ACHN (cell line): ENCODE measurements around the gene PPP1R36.
"Not testable (repeated sequence)": the region's sequence is repeated elsewhere in the genome, so short reads cannot be mapped to it uniquely, and the experiment has no call there.

Source experiments
- DNase-seq: peaks from one replicate; pipeline ENCODE4 v3.0.0-alpha.2; 2015
- in situ Hi-C: cut with HindIII; loops from 2 replicates; pipeline ENCODE4 v1.10.0; 2017; ENCODE audit warnings: low sequenced_read_pairs, low pct_ligation_motif_present, low pct_unique_long_range_greater_than_20kb

PPP1R36 gene

DNA sequence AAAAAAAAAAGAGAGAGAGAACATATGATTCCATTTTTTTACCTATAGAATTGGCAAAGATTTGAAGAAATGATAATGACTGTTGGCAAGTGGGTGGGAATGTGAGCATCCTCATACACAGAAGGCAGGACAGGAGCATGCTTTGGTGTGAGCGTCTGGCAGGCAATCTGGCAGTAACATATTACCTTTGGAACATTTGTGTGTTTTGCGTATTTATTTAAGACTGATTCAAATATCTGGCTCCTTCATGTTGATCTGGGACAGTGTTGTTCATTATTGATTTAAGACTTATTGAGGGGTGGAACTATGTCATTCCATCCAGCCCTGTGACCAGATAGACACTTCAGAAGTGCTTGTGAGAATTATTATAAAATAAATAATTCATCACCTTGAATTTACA, 53.1 kb downstream of the PPP1R36 start:
- DNase-seq: no peak
- in situ Hi-C loops: no loop called here

DNA sequence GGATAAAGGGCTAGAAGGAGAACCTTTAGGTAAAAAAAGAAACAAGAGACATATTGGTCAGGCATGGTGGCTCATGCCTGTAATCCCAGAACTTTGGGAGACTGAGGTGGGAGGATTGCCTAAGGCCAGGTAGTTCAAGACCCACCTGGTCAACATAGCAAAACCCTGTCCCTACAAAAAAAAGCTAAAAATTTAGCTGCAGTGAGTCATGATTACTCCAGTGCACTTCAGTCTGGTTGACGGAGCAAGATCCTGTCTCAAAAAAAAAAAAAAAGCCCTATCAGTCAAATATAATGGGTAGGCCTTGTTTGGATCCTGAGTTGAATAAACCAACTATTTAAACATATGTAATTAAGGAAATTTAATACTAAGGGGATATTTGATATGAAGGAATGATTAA, 54.2 kb downstream of the PPP1R36 start:
- no peak for DNase-seq
- in situ Hi-C loops: no loop called here

GRCh38 chr14:64604881-64605280, 55.1 kb downstream of the PPP1R36 start:
- in situ Hi-C loops: no loop called here
- no peak for DNase-seq

GRCh38 chr14:64605926-64606685, 56.3 kb downstream of the PPP1R36 start:
- in situ Hi-C loops: no loop called here
- DNase-seq: no peak

DNA sequence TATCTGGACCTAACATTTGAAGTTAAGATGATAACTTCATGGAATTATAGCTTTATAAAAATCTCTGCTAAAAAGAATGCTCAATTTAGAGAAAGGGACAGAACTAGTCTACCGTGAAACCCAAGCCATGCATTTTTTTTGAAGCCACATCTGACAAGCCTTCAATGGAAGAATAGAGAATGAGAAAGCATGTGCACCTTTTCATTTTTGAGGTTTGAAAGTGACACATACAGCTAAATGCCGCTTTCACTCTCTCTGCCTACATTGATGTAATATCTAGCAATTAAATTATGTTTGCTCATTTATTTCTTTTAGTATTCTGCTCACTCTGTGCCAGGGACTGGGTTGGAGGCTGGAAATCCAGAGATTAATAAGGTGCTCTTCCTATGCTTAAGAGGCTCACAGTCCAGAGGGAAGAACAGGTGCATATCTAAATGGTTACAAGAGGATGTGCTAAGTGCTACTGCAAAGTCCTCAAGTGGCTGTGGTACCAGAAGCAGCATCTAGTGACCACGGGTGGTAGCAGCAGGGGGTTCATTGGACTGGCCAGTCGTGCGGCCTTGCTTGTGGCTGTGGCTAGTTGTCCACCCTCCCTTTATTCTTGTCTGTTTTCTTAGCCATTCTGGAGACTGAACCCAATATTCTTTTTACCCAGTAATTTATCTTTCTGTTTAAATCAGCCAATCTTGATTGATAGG, 60.4 kb downstream of the PPP1R36 start:
- no peak for DNase-seq
- in situ Hi-C loops: no loop called here

DNA sequence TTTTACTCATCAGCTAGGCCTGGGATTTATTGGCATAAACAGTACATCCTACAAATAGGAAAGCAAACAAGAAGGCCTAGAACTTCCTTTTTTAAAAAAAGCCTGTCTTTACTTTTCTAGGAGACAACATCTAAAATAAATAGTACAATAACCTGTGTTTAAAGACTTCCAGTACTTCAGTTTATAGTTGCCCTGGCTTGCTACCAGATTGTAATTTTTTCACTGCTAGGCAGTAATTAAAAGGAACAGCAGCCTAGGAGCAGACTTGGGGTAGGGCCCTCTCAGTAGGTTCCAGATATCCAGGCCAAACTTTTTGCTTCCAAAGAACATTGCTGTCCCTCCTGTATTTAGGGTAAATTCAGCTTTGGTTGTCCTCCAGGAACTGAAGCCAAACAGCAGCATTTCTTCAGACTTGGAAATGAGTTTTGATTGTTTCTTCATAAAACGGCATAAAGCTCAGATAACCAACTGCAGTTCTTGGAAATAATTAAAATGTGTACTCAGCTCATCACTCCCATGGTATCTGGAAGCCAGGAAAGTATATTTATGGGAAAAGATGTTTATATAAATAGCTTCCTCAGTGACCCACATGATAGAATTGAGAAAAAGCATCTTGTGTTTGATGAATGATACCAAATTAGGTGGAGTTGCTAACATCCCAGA, 61.7 kb downstream of the PPP1R36 start:
- in situ Hi-C loops: no loop called here
- DNase-seq: no peak

DNA sequence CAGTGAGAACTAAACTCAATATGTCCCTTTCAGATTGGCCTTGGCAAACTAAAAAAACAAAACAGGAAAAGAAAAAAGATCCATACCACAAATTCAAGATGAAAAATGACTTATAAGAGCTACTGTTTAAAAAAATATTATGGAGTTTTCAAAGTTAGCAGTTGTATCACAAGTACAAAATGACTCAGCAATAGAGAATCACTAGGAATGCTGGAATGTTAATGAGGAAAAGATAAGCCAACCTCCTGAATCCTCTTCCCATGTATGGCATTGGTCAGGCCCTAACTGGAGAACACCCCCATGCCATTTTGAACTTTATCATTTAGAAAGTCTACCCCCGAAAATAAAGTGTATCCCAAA, 62.2 kb downstream of the PPP1R36 start:
- DNase-seq: peak; percentile 61
- in situ Hi-C loops: no loop called here

DNA sequence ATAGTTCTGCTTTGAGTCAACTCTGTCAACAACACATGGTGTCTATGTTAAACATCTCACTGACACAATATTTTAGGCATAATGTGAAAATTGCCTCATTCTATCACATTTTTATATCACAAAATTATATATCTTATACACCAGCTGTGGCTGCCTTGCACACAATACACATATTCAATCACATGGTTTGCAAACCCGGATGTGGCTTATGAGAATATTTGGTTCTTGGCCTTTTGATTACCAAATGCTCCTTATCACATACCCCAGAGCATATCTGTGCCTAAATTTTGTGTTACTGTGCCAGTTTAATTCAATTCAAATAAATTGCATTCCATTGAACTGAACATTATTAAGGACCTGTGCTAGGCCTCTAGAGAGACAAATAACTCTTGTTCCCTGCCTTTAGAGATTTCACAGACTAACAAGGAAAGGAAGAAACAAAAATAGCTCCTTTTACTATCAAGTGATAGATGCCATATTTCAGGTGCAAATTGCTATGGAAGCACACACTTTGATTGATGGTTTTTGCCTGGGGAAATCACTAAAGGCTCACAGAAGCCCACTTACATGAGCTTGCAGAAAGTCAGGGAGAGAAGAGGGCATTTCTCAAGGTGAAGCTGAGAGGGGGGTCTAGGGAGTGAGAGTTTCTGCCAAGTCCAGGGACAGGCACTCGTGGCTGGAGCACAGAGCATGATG, 63.4 kb downstream of the PPP1R36 start:
- in situ Hi-C loops: no loop called here
- no peak for DNase-seq

- no peak for DNase-seq
- in situ Hi-C loops: no loop called here
These were observed 64.4 kb downstream of the PPP1R36 start for GRCh38 chr14:64614166-64614565.

- in situ Hi-C loops: no loop called here
- no peak for DNase-seq
These were observed 65.1 kb downstream of the PPP1R36 start for GRCh38 chr14:64614805-64615391.

GRCh38 chr14:64617872-64618408, 68.2 kb downstream of the PPP1R36 start:
- in situ Hi-C loops, DNase-seq: not testable (repeated sequence)

DNA sequence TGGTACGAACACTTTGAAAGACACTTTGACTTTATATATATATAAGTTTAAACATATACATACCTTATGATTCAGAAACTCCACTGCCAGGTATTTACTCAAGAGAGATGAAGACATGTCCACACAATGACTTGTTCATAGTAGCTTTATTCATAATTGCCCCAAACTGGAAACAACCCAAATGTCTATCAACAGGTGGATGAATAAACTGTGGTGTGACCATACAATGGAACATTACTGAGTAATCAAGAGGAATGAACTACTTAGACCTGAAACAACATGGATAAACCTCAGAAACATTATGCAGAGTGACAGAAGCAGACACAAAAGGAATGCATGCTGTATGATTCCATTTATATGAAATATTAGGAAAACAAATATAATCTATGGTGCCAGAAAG, 71.1 kb downstream of the PPP1R36 start:
- DNase-seq: no peak
- in situ Hi-C loops: no loop called here

DNA sequence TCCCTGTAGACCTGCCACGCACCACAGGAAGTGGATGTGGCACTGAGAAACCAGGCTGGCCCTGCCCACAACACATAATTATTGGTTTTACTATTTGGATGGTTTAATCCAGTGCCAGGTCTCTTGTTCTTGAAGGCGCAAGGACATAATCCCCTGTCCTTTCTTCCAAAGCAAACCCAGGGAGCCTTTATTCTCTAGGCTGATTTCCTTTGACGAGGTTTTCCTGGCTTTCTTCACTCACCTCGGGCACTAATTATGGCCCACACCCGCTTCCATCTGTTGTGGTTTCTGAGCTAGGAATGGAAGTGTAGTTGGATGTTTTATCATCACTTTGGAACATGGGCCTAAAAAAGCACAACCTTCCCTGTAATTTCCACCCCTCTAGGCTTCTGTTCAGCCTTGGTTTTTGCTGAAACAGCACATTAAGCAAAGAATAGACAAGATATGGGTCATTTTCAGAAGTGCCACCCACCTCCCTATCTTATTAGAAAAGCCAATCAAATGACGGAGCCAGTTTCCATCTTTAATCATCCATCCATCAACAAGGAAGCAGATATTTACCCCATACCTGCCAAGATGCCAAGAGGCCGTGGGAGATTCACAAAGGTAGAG, 73.9 kb downstream of the PPP1R36 start:
- in situ Hi-C loops: no loop called here

DNA sequence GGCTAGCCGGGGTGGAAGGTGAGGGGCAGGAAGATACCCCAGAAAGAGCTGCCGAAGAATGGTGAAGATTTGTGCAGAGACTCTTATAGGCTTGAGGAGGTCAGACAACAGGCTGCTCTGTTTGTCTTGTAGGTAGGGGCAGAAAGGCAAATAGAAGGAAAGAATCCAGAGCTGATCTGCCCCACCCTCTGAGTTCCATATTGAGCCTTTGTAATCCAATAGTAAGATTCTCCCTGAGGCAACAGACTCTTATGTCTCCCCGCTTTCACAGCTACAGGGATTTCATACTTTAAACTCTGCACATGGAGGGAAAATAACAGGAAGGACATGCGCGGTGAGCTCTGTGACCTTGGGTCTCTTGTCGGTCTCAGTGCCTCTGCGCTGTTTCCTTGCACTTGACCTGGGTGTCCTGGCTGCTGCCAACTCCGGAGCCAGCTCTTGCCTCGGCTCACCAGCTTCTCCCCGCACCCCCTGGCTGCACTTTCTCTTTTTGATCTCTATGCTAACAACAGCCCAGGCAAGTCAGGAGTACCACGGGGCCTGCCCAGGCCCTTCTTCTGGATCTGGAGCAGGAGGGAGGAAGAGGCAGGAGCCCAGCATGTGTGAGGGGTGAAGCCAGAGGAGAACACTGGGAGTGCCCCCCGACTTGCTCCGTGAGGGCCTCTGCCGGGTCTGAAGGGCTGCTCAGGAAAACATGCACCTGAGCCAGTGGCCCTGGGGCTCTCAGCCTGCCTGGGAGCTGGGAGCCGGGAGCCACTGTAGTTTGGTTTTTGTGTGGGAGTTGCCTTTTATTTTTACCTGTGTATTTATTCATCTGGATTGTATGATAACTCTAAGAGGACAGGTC, 75.8 kb downstream of the PPP1R36 start:
- no peak for DNase-seq
- in situ Hi-C loops: no loop called here

More for the DNA sequence above, 73.9 kb downstream of the PPP1R36 start:
- DNase-seq: no peak

DNA sequence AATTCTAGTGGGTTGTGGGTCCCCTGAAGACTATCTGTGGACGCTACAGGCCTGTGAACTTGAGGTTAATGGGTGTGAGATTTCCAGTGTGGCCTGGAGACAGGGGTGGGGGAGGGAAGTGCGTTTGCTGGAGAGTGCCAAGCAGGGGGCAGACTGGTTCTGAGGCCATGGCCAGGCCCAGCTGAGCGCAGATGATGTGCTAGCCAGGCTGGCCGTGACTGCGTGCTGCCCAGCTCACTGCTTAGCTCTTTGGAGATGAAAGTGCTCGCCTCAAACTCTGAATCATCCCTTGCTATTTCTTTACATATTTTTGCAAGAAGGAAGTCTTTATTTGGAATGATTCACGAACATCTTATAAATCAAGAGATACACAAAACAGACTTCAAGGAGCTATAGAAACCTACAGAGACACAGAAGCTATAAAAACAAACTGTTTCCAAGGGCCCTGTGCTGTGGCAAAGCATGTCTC, 79.2 kb downstream of the PPP1R36 start:
- DNase-seq: no peak
- in situ Hi-C loops: no loop called here

DNA sequence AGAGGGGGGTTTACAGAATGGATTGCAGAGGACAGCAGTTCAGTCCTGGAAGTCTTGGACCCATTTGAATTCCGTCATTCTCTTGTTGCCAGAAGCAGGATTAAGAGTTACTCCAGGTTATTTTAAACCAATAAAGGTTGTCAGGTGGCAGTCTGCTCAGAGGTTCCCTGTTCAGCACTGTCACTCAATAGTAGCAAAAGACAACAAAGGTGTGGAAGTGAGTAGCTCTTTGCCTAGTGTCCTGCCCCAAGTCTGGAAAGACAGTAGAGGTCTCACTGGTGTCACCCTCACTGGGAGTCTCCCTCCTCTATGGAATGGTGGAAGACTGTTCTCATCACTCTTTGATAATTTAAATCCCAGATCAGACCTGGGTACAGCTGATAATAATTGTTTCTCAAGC, 81.0 kb downstream of the PPP1R36 start:
- no peak for DNase-seq
- in situ Hi-C loops: no loop called here

DNA sequence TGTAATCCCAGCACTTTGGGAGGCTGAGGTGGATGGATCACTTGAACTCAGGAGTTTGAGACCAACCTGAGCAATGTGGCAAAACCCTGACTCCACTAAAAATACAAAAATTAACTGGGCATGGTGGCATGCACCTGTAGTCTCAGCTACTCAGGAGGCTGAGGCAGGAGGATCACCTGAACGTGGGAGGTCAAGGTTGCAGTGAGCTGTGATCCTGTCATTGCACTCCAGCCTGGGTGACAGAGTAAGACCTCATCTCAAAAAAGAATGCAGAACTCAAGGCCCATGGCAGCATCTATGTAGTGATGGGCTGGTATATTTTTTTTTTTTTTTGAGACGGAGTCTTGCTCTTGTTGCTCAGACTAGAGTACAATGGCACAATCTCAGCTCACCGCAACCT, 81.5 kb downstream of the PPP1R36 start:
- in situ Hi-C loops, DNase-seq: not testable (repeated sequence)
